Activated CD8-positive, alpha-beta memory T cell treated with anti-CD3 and anti-CD28 coated beads for 36 hours (primary cell): ENCODE measurements around the gene AGA. TPM values are rescaled to one million over a fixed set of nuclear protein-coding genes. Genes with fewer than 3 reads are reported as not detected.

Experiments
- CTCF ChIA-PET: fragments of 350-600 bp; sonication (Branson Sonifier 250); formaldehyde crosslinking; loops from one replicate; lab custom pipeline; 2021; ENCODE audit warnings: antibody characterized with exemption; lab: Charles Lee
- POLR2A ChIA-PET: fragments of 350-600 bp; sonication (Branson Sonifier 250); formaldehyde crosslinking; loops from one replicate; lab custom pipeline; 2021; ENCODE audit warnings: antibody characterized with exemption; lab: Charles Lee
- total RNA-seq, 2 experiments: library from RNA; stranded (reverse); gene quantifications; one replicate each; pipeline ENCODE4 v1.2.3, GENCODE V29; 2021

Gene AGA
- total RNA-seq, 2 experiments from 2014 or later: 17.1 to 17.9 TPM

DNA sequence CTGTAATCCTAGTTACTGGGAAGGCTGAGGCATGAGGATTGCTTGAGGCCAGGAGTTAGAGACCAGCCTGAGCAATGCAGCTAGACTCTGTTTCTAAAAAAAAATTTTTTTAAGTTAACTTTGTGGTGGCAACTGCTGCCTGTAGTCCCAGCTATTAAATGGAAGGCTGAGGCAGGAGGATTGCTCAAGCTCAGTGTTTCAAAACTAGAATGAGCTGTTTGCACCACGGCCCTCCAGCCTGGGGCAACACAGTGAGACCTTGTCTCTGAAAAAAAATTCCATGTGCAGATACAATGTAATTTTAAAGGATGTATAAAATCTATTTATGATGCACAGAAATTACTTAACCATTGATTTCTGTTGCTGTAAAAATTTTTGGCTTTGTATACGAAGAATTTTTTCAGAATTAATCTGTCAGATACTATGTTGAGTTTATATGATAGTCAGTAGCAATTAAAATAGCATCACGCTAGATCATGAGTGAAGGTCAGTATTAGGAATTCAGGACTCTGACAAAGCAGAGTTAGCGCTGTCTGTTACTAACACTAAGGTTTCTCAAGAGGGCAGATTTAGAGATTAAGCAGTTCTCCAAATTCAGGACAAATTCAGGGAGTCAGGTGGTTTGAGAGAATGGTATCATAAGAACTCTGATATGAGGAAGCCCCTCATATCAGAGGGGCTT lies 8.3 kb upstream of the AGA start:
- ChIA-PET CTCF (no interaction called here), POLR2A (no interaction called here)

DNA sequence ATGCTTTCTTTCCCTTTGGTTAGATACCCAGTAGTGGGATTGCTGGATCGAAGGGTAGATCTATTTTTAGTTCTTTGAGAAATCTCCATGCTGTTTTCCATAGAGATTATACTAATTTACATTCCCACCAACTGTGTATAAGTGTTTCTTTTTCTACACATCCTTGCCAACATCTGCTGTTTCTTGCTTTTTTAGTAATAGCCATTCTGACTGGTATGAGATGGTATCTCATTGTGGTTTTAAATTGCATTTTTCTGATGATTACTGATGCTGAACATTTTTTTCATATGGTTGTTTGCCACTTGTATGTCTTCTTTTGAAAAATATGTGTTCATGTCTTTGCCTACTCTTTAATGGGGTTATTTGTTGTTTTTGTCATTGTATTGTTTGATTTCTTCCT lies 6.6 kb upstream of the AGA start:
- POLR2A ChIA-PET: no interaction called here
- CTCF ChIA-PET: no interaction called here

DNA sequence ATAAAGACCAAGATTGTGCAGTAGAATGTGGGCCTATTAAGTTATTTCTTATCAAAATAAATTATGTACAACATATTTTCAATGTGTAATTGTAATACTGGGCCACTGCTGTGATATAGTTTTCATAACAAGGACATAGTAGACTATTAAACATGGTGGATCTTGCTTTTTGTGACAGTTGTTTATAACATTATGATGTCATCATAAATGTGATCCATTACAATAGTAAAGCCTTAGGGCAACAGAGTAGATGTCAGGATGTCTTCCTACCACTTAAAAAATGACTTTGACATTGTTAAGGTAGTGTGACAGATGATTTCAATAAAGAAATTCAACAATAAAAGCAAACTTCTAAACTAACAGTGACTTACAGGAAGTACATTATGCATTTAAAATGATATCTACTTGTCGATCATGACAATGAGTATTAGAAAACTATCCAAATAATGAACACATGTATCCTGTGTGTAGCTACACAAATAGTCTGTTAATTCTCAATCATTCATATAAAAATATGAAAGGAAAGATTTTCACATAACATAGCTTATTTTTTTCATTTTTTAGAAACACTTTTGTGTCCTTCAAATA lies 5.3 kb upstream of the AGA start:
- CTCF ChIA-PET: no interaction called here
- POLR2A ChIA-PET: no interaction called here

DNA sequence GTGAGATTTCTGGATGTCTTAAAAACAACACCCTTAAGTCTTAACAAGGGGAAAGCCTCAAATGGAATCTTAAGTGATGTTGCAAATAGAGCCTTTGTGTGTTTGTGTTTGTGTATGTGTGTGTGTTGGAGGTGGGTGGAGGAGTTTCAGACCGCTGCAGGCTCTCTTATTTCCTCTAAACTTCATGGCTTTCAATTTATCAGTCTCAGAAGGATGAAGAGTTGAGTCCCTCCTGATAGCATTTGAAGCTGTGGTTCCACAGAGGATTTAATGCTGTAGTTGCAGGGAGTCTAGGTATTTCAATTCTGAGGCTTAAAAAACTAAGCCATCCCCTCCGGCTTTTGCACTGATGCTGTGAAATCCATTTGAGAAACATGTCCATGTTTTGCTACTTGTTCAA lies 4.3 kb upstream of the AGA start:
- ChIA-PET POLR2A (no interaction called here), CTCF (no interaction called here)

DNA sequence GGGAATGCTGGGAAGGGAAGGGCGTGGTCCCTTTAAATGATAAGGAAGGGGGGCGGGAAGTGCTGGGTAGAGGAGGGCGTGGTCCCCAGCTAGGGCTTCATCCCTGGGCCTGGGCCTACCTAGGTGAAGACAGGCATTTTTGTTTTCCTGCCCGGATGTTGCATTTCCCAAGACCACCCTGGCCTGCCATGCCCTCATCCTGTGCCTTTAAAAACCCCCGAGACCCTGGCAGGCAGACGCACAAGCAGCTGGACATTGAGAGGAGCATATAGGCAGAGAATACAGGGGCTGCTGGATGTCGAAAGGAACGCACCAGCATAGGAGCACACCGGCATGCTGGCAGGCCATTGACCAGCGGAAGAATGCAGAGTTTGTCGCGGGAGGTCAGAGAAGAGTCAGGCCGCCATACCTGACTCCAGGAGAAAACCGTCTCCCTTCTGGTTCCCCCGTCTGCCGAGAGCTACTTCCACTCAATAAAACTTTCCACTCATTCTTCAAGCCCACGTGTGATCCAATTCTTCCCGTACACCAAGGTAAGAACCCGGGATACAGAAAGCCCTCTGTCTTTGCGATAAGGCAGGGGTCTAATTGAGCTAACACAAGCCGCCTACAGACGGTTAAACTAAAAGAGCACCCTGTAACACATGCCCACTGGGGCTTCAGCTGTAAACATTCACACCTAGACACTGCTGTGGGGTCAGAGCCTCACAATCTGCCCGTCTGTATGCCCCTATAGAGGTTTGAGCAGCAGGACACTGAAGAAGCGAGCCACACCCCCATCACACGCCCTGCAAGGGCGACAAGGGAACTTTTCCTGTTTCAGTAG lies 2.9 kb upstream of the AGA start:
- POLR2A ChIA-PET: no interaction called here

DNA sequence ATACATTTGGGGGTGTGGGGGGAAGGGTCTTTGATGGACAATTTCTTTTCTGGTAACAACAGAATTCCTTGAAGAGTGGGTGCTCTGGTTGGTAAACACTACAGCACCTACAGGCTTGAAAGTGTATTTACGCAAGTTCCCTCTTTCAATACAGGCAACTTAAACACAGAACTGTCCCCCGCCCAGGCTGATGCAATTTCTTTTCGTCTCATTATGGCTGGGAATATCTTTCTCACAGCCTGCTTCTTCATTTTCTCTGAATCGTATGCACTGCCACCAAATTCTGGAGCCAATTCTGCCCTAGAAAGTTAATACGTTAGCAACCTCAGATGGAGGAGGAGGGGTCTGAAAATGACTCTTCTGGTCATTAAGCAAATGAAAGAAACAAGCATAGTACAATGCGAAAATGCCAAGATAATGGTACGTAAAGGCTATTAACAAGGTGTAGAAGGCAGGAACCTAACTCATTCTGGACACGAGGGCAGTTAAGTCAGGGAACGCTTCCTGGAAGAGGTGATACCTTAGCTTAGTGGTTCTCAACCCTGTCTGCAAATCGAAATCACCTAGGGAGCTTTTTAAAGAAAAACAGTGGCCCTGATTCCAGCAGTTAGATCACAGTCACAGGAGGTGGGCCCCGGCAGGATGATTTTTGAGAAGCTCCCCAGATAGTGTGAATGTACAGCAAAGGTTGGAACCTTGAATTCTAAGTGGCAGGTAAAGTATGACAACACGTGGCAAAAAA lies 1.0 kb downstream of the AGA start:
- ChIA-PET POLR2A (interaction anchor here (0.8 to 2.2 kb wide), 2 partner anchors 21 to 132 kb away, joined by 4 to 16 read pairs; partner anchors contain the start of gene NEIL3), CTCF (interaction anchor here (1.1 to 1.5 kb wide), 2 partner anchors 38 to 191 kb away, joined by 3 to 4 read pairs; no protein-coding TSS in a partner anchor)

More for the DNA sequence above, 2.9 kb upstream of the AGA start:
- CTCF ChIA-PET: no interaction called here

DNA sequence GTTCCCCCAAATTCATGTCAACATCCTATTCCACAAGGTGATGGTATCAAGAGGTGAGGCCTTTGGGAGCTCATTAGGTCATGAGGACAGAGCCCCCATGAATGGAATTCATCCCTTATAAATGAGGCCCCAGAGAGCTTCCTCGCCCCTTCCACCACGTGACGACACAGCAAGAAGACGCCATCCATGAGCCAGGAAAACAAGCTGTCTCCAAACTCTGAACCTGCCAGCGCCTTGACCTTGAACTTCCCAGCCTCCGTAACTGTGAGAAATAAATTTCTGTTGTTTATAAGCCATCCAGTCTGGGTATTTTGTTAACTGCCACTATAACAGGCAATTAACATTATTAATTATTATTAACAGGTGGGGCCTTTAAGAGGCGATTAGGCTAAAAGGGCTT lies 5.8 kb downstream of the AGA start:
- CTCF ChIA-PET: no interaction called here
- POLR2A ChIA-PET: no interaction called here

DNA sequence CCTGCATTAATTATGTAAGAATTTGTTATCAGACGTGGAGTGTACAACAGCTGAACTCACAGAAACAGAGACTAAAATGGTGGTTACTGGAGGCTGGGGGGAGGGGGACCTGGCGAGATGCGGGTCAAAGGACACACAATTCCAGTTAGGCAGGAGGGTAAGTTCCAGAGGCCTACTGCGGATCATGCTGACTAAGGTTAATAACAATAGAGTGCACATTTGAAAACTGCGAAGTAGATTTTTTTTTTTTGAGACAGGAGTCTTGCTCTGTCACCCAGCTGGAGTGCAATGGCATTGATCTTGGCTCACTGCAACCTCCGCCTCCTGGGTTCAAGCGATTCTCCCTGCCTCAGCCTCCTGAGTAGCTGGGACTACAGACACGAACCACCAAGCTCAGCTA lies 7.6 kb downstream of the AGA start:
- POLR2A ChIA-PET: no interaction called here
- CTCF ChIA-PET: no interaction called here

DNA sequence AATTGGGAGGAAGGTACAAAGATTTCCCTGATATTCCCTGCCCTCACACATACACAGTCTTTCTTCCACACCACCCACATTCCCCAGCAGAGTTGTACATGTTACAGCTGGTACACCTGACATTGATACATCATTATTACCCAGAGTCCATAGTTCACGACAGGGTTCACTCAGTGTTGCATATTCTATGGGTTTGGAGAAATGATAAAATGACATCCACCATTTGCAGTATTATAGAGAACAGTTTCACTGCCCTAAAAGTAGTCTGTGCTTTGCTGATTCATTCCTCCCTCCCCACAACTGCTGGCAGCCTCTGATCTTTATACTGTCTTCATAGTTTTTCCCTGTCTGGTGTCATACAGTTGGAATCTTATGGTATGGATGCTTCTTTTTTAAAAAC lies 15.0 kb downstream of the AGA start:
- ChIA-PET CTCF (no interaction called here), POLR2A (no interaction called here)

DNA sequence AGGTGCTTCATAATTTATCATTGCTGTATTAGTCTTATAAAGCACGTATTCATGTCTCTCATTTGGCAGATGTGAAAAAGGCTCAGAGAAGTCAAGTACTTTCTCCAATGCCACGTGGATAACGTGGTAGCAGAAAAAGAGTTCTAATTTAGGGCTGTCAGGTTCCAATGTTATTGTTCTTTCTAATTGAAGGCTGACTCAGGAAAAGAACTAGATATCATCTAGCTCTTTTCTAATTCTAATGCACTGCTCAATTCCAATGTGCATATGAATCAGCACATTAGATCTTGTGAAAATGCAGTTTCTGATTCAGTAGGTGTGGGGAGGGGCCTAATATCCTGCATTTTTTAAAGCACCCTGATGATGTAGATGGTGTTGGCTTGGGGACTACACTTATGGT lies 22.8 kb downstream of the AGA start:
- POLR2A ChIA-PET: no interaction called here
- CTCF ChIA-PET: no interaction called here

DNA sequence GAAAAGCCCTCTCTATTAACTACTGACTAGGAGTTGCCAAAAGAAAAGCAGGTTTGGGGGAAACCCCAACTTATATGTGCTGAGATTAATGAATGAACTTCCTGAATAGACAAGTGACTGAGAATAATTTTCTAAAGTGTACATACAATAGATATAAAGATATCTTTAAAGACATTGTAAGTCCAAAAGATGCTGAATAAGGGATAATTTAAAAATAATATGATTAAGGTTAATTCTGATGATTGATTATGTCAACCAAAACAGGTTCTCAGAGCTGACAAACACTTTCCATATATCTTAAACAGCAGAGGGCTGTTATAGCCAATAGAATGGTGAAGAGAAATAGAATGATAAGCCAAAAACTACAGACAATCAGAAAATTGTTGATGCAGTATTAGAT lies 28.6 kb downstream of the AGA start:
- POLR2A ChIA-PET: no interaction called here
- CTCF ChIA-PET: no interaction called here

DNA sequence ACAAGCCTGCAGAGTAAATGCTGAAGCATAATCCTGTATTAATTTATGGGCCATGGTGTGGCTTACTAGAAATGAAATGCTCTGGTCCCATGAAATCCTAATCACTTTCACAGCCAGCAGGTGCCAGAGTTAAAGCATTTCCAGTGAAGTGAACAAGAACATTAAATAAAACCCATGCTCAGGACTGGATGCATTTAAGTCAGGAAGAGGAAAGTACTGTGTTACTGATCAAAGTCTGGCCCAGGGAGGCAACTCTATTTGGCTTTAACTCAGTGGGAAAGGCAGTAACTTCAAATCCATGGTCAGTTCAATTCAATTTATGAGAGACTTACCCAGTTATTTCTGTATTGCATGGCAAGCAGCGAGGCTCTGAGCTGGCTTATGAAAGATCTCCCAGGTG lies 29.2 kb downstream of the AGA start:
- ChIA-PET POLR2A (no interaction called here), CTCF (no interaction called here)

DNA sequence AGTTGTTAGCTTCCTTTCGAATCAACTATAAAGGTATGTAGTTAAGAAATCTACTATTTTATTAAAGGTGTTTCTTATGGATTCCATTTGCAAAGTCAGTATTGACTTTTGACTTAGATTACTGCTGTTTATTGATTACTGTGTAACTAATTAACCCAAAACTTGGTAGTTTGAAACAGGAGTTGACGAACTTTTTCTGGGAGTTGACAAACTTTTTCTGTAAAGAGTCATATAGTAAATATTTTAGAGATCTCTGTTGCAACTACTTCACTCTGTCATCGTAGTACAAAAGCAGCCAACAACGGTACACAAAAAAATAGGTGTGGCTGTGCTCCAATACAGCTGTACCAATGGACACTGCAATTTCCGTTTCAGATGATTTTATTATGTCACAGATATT lies 30.2 kb downstream of the AGA start:
- CTCF ChIA-PET: no interaction called here
- POLR2A ChIA-PET: no interaction called here

DNA sequence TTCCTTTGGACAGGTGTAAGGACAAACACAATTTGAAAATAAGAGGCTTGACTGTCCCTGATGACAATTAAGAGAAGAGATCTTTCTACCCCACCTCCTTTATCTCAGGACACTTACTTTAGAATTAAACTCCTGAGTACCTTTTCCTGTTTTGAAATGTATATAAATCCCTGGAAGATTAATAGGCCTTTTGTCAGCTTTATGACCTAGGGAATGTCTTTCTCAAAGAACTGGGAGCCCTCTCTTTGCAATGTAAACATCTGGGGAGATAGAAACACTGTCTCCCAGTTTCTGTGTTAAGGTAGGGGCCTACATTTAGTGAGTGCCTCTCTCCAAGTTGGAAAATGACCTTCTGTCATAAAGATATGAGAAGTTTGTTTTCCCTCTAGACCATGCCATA lies 31.7 kb downstream of the AGA start:
- POLR2A ChIA-PET: no interaction called here
- CTCF ChIA-PET: no interaction called here

DNA sequence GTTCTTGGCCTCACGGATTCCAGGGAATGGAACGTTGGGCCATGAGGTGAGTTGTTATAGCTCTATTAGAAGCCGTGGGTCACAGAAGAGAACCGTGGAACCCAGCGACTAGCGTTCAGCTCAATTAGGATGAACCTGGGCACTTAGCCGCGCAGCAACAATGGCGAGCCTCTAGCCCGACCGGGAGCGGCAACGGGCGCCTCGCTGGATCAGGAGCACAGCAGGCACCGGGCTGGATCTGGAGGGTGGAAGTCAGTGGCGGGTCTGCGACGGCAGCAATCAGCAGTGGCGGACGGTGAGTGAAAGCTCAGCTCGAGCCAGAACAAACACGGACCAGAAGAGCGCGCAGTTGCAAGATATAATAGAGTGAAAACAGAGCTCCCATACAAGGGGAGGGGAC lies 34.2 kb downstream of the AGA start:
- POLR2A ChIA-PET: no interaction called here
- CTCF ChIA-PET: no interaction called here

DNA sequence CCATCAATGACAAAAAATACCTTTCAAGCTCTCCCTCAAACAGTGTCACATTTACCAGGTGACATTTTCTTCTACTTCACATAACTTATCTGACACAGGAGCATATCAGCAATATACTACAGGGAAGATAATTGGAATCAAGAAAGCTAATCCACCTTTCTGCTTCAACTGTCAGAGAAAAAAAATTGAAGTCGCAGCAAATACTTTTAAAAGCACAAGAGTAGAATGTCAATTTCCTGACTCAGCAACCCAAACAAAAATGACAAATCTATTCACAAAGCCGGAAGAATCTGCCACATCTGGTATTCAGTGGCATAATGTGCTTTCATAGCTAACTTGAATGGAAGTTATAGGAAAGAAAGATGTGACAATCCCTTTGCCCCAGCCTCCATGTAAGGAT lies 36.7 kb downstream of the AGA start:
- CTCF ChIA-PET: no interaction called here

DNA sequence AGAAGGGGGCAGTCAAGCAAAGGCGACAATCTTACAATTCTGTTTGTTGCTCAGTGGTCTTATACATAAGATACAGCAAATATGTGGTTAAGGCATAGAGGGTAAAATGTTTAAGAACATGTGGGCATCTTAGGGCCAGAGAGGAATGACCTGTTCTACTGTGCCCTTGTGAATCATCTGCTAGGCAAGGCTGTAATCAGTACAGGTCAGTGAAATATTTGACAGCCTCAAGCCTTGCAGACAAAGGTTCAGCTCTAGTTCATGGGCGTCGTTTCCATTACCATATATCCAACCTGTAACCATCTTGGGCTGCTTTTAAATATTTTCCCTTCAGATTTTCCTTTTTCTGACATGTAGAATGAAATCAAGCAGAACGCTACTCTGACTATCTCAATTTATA lies 37.3 kb downstream of the AGA start:
- ChIA-PET POLR2A (no interaction called here), CTCF (no interaction called here)

More for the DNA sequence above, 36.7 kb downstream of the AGA start:
- POLR2A ChIA-PET: no interaction called here

DNA sequence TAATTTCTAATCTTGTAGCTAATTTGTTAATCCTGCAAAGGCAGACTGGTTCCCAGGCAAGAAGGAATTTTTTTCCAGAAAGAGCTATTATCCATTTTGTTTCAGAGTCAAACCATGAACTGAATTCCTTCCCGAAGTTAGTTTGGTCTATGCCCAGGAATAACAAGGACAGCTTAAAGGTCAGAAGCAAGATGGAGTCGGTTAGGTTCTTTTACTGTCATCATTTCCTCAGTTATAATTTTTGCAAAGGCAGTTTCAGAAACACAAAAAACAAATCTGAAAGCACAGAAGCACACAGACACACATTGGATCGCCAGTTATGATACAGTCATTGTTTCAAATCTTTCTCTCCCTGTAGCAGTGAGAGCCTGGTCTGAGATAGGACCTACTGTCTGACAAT lies 37.9 kb downstream of the AGA start:
- ChIA-PET CTCF (interaction anchor here (1.1 kb wide), 1 partner anchor 37 kb away, joined by 4 read pairs; no protein-coding TSS in a partner anchor), POLR2A (no interaction called here)

DNA sequence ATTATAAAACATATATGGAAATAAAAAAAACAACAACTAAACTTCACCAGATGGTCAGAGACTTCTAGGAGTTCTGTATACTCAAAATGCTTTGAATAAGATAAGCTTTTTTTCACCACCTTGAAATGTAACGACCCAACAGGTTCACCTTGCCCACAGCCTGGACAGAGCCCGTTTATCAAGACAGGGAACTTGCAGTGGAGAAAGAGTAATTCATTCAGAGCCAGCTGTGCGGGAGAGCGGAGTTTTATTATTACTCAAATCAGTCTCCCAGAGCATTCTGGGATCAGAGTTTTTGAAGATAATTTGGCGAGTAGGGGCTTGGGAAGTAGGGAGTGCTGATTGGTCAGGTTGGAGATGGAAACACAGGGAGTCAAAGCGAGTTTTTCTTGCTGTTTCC lies 38.5 kb downstream of the AGA start:
- CTCF ChIA-PET: interaction anchor here (1.1 kb wide), 1 partner anchor 38 kb away, joined by 4 read pairs; no protein-coding TSS in a partner anchor
- POLR2A ChIA-PET: no interaction called here
